HG02852 (cell line): ENCODE results near the gene HMGA1.
"Not testable (repeated sequence)": the region's sequence is repeated elsewhere in the genome, so short reads cannot be mapped to it uniquely, and the experiment has no call there.

Source experiments
- ATAC-seq: cut with Tn5 transposase; IDR thresholded peaks from one replicate; pipeline ENCODE4 v1.9.1; 2021; ENCODE audit warnings: mild to moderate bottlenecking, moderate library complexity; ENCODE audit not compliant: unreplicated experiment

The HMGA1 gene

GRCh38 chr6:34259529-34260069, 22.9 kb downstream of the HMGA1 start:
- ATAC-seq = no peak

- ATAC-seq = no peak
Measured at GRCh38 chr6:34260576-34261267, 24.0 kb downstream of the HMGA1 start.

GRCh38 chr6:34263484-34263883, 26.8 kb downstream of the HMGA1 start:
- ATAC-seq = not testable (repeated sequence)

- no peak for ATAC-seq
Measured at GRCh38 chr6:34267746-34268145, 31.1 kb downstream of the HMGA1 start.

GRCh38 chr6:34269132-34269531, 32.5 kb downstream of the HMGA1 start:
- not testable (repeated sequence) for ATAC-seq

- not testable (repeated sequence) for ATAC-seq
Measured at GRCh38 chr6:34269658-34270341, 33.1 kb downstream of the HMGA1 start.

- no peak for ATAC-seq
Measured at GRCh38 chr6:34272013-34272926, 35.6 kb downstream of the HMGA1 start.

GRCh38 chr6:34273242-34273805, 36.7 kb downstream of the HMGA1 start:
- ATAC-seq = no peak

- no peak for ATAC-seq
Measured at GRCh38 chr6:34274129-34274528, 37.5 kb downstream of the HMGA1 start.

- no peak for ATAC-seq
Measured at GRCh38 chr6:34275128-34275804, 38.6 kb downstream of the HMGA1 start.

- ATAC-seq = no peak
Measured at GRCh38 chr6:34276191-34276590, 39.5 kb downstream of the HMGA1 start.

- no peak for ATAC-seq
Measured at GRCh38 chr6:34276881-34277762, 40.4 kb downstream of the HMGA1 start.

- ATAC-seq = no peak
Measured at GRCh38 chr6:34277763-34278112, 41.1 kb downstream of the HMGA1 start.

- no peak for ATAC-seq
Measured at GRCh38 chr6:34278833-34279232, 42.2 kb downstream of the HMGA1 start.

GRCh38 chr6:34280216-34280615, 43.5 kb downstream of the HMGA1 start:
- ATAC-seq = no peak

GRCh38 chr6:34281702-34282334, 45.1 kb downstream of the HMGA1 start:
- no peak for ATAC-seq

GRCh38 chr6:34284563-34285447, 48.1 kb downstream of the HMGA1 start:
- ATAC-seq = no peak
